Calu3 (cell line): ENCODE data around the gene MTTP. TPM values are rescaled to one million over a fixed set of nuclear protein-coding genes. Genes with fewer than 3 reads are reported as not detected.

Experiments
- BruUV-seq: library from RNA; stranded (reverse); fragments of 400-500 nt; replicated peaks from 2 replicates; lab custom pipeline; 2021; lab: Mats Ljungman, UMichigan
- CTCF ChIA-PET: fragments of 300-600 bp; sonication (Branson Sonifier 250); formaldehyde crosslinking; loops from one replicate; lab custom pipeline; 2022; ENCODE audit warnings: antibody characterized with exemption; lab: Charles Lee
- DNase-seq: peaks from one replicate; pipeline ENCODE4 v3.0.0; 2022
- H3K27ac Mint-ChIP-seq: one replicate; pipeline ENCODE4 v1.8.0; 2022; ENCODE audit warnings: mixed read lengths; ENCODE audit not compliant: unreplicated experiment
- H3K27me3 Mint-ChIP-seq: one replicate; pipeline ENCODE4 v1.8.0; 2022; ENCODE audit warnings: mixed read lengths; ENCODE audit not compliant: unreplicated experiment
- H3K36me3 Mint-ChIP-seq: one replicate; pipeline ENCODE4 v1.8.0; 2022; ENCODE audit warnings: mild to moderate bottlenecking, moderate library complexity, mixed read lengths; ENCODE audit not compliant: insufficient read depth, unreplicated experiment
- H3K4me1 Mint-ChIP-seq: one replicate; pipeline ENCODE4 v1.8.0; 2022; ENCODE audit warnings: mild to moderate bottlenecking, low read depth, mixed read lengths; ENCODE audit not compliant: unreplicated experiment
- H3K4me3 Mint-ChIP-seq: one replicate; pipeline ENCODE4 v1.8.0; 2022; ENCODE audit warnings: mild to moderate bottlenecking, low read depth, moderate library complexity, mixed read lengths; ENCODE audit not compliant: unreplicated experiment
- H3K9me3 Mint-ChIP-seq: one replicate; pipeline ENCODE4 v1.8.0; 2022; ENCODE audit warnings: low read depth, mixed read lengths; ENCODE audit not compliant: unreplicated experiment
- intact Hi-C: fragments of 100-400 bp; cut with micrococcal nuclease; formaldehyde crosslinking; loops from one replicate; pipeline ENCODE4 v1.10.0; 2022; ENCODE audit not compliant: unreplicated experiment
- total RNA-seq: library from RNA; stranded (reverse); gene quantifications from 2 replicates; pipeline ENCODE4 v1.2.3, GENCODE V29; 2022
- TF ChIP-seq, protein P1 (sequence below): fragments of 200-600 bp; IDR thresholded peaks from one replicate; pipeline ENCODE4 v1.8.0; 2022; ENCODE audit warnings: antibody characterized with exemption; ENCODE audit not compliant: unreplicated experiment

Gene MTTP
- total RNA-seq, 1 experiment from 2014 or later: not detected

DNA sequence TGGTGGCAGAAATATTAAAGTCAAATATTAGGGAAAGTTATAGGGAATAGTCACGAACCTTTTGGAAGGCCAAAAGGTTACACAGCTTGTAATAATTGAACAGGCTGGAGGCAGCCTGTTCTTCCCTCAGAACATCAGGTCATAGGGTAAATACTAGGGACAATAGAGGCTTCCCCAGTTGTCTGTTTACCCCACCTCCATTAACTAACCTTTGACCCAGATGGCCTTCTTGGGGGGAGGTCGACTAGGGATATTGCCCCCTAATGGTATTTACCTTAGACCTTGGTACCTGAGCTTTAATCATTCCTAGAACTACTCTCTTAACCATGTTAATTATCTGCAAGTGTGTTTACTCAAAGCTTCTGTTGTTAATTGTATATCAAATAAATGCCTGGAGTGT lies 37.8 kb upstream of the MTTP start:
- CTCF ChIA-PET: no interaction called here
- Mint-ChIP-seq H3K36me3 (no peaks in the 10 kb centered on the region), H3K27ac (no peak overlapping the region), H3K4me1 (peaks cover 13% of the 10 kb centered on the region), H3K4me3 (no peak overlapping the region), H3K9me3 (no peaks in the 10 kb centered on the region), H3K27me3 (no peaks in the 10 kb centered on the region)
- intact Hi-C loops: no loop called here
- TF ChIP-seq, protein P1, sequence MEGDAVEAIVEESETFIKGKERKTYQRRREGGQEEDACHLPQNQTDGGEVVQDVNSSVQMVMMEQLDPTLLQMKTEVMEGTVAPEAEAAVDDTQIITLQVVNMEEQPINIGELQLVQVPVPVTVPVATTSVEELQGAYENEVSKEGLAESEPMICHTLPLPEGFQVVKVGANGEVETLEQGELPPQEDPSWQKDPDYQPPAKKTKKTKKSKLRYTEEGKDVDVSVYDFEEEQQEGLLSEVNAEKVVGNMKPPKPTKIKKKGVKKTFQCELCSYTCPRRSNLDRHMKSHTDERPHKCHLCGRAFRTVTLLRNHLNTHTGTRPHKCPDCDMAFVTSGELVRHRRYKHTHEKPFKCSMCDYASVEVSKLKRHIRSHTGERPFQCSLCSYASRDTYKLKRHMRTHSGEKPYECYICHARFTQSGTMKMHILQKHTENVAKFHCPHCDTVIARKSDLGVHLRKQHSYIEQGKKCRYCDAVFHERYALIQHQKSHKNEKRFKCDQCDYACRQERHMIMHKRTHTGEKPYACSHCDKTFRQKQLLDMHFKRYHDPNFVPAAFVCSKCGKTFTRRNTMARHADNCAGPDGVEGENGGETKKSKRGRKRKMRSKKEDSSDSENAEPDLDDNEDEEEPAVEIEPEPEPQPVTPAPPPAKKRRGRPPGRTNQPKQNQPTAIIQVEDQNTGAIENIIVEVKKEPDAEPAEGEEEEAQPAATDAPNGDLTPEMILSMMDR: no peak
- no peak for DNase-seq
- no TSS peak for BruUV-seq

DNA sequence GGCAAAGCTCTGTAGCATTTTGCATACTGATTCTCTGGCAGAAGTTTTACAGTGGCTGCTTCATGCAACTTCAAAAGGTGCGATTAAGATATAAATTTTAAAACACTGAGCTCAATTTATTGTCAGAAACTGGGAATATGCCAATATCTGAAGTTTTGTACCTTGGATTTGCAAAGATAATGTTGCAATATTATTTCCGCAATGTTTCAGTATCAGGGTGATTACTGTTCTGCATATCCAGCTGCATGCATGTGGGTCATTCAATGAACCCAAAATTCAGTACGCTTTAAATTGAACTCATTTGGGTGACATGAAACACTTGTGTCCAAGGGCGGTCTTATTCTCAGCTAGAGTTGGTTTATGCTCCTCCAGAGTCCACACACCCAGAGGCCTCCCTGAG lies 37.0 kb upstream of the MTTP start:
- no peak for DNase-seq
- Mint-ChIP-seq H3K27ac (no peak overlapping the region), H3K4me1 (peaks cover 13% of the 10 kb centered on the region), H3K36me3 (no peaks in the 10 kb centered on the region), H3K27me3 (no peaks in the 10 kb centered on the region), H3K4me3 (no peak overlapping the region), H3K9me3 (no peaks in the 10 kb centered on the region)
- intact Hi-C loops: no loop called here
- no TSS peak for BruUV-seq
- TF ChIP-seq, protein P1: no peak
- CTCF ChIA-PET: no interaction called here

DNA sequence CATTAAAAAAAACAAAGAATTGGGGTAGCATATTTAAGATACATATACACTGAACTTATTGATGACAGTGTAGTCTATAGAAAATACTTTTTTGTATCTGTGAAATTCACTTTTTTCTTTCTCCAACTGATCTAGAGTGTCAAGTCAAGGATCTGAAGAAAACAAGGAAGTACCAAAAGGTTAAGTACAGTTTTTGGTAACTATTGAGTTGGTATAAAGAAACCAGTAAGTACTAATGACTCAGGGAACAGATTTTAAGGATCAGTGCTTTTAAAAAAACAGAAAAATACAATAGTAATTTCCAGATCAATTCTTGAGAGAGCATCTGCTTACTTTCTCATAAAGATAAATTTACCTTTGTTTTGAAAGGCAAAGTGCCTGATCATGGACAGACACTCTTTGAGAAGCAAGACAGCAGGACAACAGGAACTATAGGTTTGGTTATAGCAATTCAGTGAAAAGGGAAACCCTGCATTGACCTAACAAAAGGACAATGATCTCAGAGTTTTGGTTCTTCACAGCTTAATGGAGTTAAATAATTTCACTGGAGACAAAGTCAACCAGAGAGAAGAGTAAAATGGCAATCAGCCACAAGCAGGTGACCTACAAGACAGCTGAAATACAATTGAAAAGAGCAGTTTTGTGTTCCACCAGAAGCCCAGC lies 34.2 kb upstream of the MTTP start:
- no peaks in the 10 kb centered on the region for H3K27me3 Mint-ChIP-seq
- BruUV-seq: no TSS peak
- intact Hi-C loops: no loop called here
- H3K9me3 Mint-ChIP-seq: peaks cover 6% of the 10 kb centered on the region
- DNase-seq: no peak
- CTCF ChIA-PET: no interaction called here
- peak overlapping the region; percentile 56 for H3K27ac Mint-ChIP-seq
- H3K4me1 Mint-ChIP-seq: peaks cover 13% of the 10 kb centered on the region
- H3K4me3 Mint-ChIP-seq: no peak overlapping the region
- TF ChIP-seq, protein P1: no peak
- no peaks in the 10 kb centered on the region for H3K36me3 Mint-ChIP-seq

DNA sequence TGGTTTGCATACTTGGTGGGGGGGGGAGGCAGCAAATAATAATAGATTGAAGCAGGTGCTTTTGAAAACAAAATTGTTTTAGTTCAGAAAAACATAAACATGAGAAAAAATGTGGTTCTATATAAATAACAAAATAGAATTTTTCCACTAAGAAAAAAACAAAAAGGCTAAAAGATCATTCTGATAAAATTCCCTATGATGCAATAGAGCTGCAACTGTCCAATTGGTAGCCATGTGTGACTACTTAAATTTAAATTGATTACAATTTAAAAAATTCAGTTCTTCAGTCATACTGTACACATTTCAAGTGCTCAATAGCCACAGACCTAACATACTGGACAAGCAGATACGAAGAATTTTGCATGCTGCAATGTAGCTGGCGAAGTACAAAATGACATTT lies 21.8 kb upstream of the MTTP start:
- H3K4me3 Mint-ChIP-seq: no peak overlapping the region
- intact Hi-C loops: no loop called here
- no peak overlapping the region for H3K27ac Mint-ChIP-seq
- no peaks in the 10 kb centered on the region for H3K27me3 Mint-ChIP-seq
- H3K9me3 Mint-ChIP-seq: no peaks in the 10 kb centered on the region
- no peak for DNase-seq
- no TSS peak for BruUV-seq
- TF ChIP-seq, protein P1: no peak
- H3K4me1 Mint-ChIP-seq: no peaks in the 10 kb centered on the region
- no peaks in the 10 kb centered on the region for H3K36me3 Mint-ChIP-seq
- CTCF ChIA-PET: no interaction called here
